ENCODE measurements around the gene CCDC196. TPM values are rescaled to one million over a fixed set of nuclear protein-coding genes. Genes with fewer than 3 reads are reported as not detected.

CCDC196 gene
- polyA plus RNA-seq, 3 donors, result not detected

DNA sequence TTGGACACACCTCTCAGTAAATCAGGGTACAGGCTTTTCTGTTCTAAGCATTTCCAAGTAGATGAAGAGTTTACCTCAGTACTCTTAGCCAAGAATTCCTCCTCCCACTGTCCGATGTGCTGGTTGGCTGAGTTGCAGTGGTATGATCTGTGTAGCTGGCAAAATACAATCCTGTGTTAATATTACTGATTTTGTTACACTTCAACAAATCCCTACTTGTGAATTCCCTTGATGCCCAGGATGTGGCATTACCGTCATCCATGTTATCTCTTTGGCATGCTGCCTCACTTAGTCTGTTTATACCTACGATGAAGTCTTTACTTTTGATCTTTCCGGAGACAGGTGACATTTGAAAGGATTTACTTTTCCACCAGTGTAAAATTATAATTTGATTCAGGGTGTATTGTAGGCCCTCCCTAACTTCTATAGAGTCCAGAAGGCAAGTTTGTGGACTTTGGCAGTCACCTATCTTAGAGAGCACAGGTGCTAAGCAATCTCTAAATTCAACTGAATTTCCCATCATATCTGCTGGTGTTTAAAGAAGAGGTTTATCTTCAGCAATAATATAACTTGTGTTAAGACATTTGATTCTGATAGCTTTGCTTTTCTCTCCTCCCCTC is 10.1 kb downstream of the CCDC196 start:
- Histone ChIP-seq H3K27me3 (ENCODE audit: control insufficient read depth in 2 of 2, insufficient read depth in 2 of 2, low read length in 2 of 2) (no peaks in the 10 kb centered on the region), H3K4me1 (ENCODE audit: control insufficient read depth in 1 of 2, insufficient read depth in 2 of 2, low read length in 2 of 2) (no peaks in the 10 kb centered on the region), H4K20me1 (ENCODE audit: insufficient read depth, low read length) (no peaks in the 10 kb centered on the region), H3K79me2 (ENCODE audit: insufficient read depth, low read length) (no peaks in the 10 kb centered on the region), H3K4me2 (replicated peaks; ENCODE audit: extremely low read depth, low read length, poor library complexity, severe bottlenecking) (no peak overlapping the region), H3K36me3 (replicated peaks in 1 of 2; ENCODE audit: control insufficient read depth in 1 of 2, insufficient read depth in 2 of 2, low read length in 2 of 2) (no peaks in the 10 kb centered on the region), H3K9me3 (replicated peaks in 1 of 2; ENCODE audit: control insufficient read depth in 1 of 2, insufficient read depth in 1 of 2, low read length in 2 of 2) (no peaks in the 10 kb centered on the region), H3K9ac (ENCODE audit: insufficient read depth, low read length, poor library complexity, severe bottlenecking) (no peak overlapping the region), H3K4me3 (replicated peaks in 1 of 3; ENCODE audit: low read depth in 2 of 3, low read length in 3 of 3) (no peak overlapping the region), H2AFZ (ENCODE audit: insufficient read depth, low read depth, low read length, poor library complexity, severe bottlenecking) (peak overlapping the region; percentile 65), H3K27ac (ENCODE audit: low read depth in 1 of 2, low read length in 2 of 2) (no peak overlapping the region)
- intact Hi-C loops (cut with micrococcal nuclease), result loop anchor here in 1 of 2 donors (10.0 kb wide), 1 partner anchor 619 kb away; no protein-coding TSS in a partner anchor
- H3K27me3 Mint-ChIP-seq (ENCODE audit: low read depth in 3 of 3), result peaks cover 0 to 6% (median 0%) of the 10 kb centered on the region in 3 donors
- no peak for DNase-seq
- no CpG with 5 or more reads among the region's 4 CpGs for WGBS (ENCODE audit: insufficient coverage)
- H3K27ac Mint-ChIP-seq, result no peak overlapping the region
- TF ChIP-seq, protein P1, sequence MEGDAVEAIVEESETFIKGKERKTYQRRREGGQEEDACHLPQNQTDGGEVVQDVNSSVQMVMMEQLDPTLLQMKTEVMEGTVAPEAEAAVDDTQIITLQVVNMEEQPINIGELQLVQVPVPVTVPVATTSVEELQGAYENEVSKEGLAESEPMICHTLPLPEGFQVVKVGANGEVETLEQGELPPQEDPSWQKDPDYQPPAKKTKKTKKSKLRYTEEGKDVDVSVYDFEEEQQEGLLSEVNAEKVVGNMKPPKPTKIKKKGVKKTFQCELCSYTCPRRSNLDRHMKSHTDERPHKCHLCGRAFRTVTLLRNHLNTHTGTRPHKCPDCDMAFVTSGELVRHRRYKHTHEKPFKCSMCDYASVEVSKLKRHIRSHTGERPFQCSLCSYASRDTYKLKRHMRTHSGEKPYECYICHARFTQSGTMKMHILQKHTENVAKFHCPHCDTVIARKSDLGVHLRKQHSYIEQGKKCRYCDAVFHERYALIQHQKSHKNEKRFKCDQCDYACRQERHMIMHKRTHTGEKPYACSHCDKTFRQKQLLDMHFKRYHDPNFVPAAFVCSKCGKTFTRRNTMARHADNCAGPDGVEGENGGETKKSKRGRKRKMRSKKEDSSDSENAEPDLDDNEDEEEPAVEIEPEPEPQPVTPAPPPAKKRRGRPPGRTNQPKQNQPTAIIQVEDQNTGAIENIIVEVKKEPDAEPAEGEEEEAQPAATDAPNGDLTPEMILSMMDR (IDR thresholded peaks at IDR 0.05), result no peak
- H3K36me3 Mint-ChIP-seq, result no peaks in the 10 kb centered on the region
- H3K4me1 Mint-ChIP-seq, result peaks cover 5% of the 10 kb centered on the region
- H3K4me3 Mint-ChIP-seq, result no peak overlapping the region
- no peaks in the 10 kb centered on the region for H3K9me3 Mint-ChIP-seq

DNA sequence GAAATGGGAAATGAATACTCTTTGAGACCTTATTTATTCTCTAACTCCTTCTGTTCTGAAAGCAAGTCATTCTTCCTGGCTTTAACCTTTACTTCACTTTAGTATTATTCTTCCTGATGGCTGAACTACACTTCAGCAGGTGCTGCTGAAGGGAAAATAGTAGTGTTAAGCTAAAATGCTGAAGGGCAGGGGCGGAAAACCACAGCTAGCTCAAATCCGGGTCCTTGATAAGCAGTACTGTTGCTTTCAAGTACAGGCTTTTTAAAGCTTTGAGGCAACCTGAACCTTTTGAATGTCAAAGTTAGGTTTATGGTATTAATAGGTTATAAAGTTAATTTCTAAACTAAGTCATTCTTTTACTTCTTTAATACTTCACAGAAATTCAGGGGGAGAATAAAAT is 10.7 kb downstream of the CCDC196 start:
- no peak for DNase-seq
- no peaks in the 10 kb centered on the region for H3K36me3 Mint-ChIP-seq
- H3K4me2 ChIP-seq (replicated peaks; ENCODE audit: extremely low read depth, low read length, poor library complexity, severe bottlenecking), result no peak overlapping the region
- no peaks in the 10 kb centered on the region for H4K20me1 ChIP-seq (ENCODE audit: insufficient read depth, low read length)
- H3K4me1 ChIP-seq (ENCODE audit: control insufficient read depth in 1 of 2, insufficient read depth in 2 of 2, low read length in 2 of 2), result no peaks in the 10 kb centered on the region
- TF ChIP-seq, protein P1 (IDR thresholded peaks at IDR 0.05), result no peak
- H3K27me3 Mint-ChIP-seq (ENCODE audit: low read depth in 3 of 3), result peaks cover 0 to 6% (median 0%) of the 10 kb centered on the region in 3 donors
- H3K27ac ChIP-seq (ENCODE audit: low read depth in 1 of 2, low read length in 2 of 2), result no peak overlapping the region
- H3K4me1 Mint-ChIP-seq, result peaks cover 5% of the 10 kb centered on the region
- H3K4me3 Mint-ChIP-seq, result no peak overlapping the region
- intact Hi-C loops (cut with micrococcal nuclease), result loop anchor here in 1 of 2 donors (10.0 kb wide), 1 partner anchor 618 kb away; no protein-coding TSS in a partner anchor
- no peaks in the 10 kb centered on the region for H3K27me3 ChIP-seq (ENCODE audit: control insufficient read depth in 2 of 2, insufficient read depth in 2 of 2, low read length in 2 of 2)
- H3K9ac ChIP-seq (ENCODE audit: insufficient read depth, low read length, poor library complexity, severe bottlenecking), result no peak overlapping the region
- no peak overlapping the region for H3K27ac Mint-ChIP-seq
- peak overlapping the region; percentile 65 for H2AFZ ChIP-seq (ENCODE audit: insufficient read depth, low read depth, low read length, poor library complexity, severe bottlenecking)
- H3K36me3 ChIP-seq (replicated peaks in 1 of 2; ENCODE audit: control insufficient read depth in 1 of 2, insufficient read depth in 2 of 2, low read length in 2 of 2), result no peaks in the 10 kb centered on the region
- no peaks in the 10 kb centered on the region for H3K9me3 ChIP-seq (replicated peaks in 1 of 2; ENCODE audit: control insufficient read depth in 1 of 2, insufficient read depth in 1 of 2, low read length in 2 of 2)
- no peaks in the 10 kb centered on the region for H3K79me2 ChIP-seq (ENCODE audit: insufficient read depth, low read length)
- WGBS (ENCODE audit: insufficient coverage), result no CpG with 5 or more reads among the region's 2 CpGs
- no peaks in the 10 kb centered on the region for H3K9me3 Mint-ChIP-seq
- no peak overlapping the region for H3K4me3 ChIP-seq (replicated peaks in 1 of 3; ENCODE audit: low read depth in 2 of 3, low read length in 3 of 3)

All from CD14-positive monocyte (primary cell).